ENCODE results near the gene SARDH.

GRCh38 chr9:133632806-133633680 is 105.1 kb downstream of the SARDH start:
- TF ChIP-seq CTCF (IDR thresholded peaks at IDR 0.05 in 2 of 3, conservative IDR thresholded peaks at IDR 0.05 in 1 of 3; ENCODE audit: insufficient read depth in 2 of 3, low read depth in 1 of 3, low read length in 3 of 3) (no peak), NCOA1 (IDR thresholded peaks at IDR 0.05; ENCODE audit: low read depth) (no peak), GABPA (tag; conservative IDR thresholded peaks at IDR 0.05; ENCODE audit: low read depth) (no peak), RNF219 (CRISPR knock-in tag; IDR thresholded peaks at IDR 0.05) (no peak)
